Measurements from ENCODE around the gene CEP170B.

CEP170B gene

GRCh38 chr14:104895207-104895785, 30.2 kb downstream of the CEP170B start:
- TF ChIP-seq CTCF (IDR thresholded peaks at IDR 0.05; ENCODE audit: low read depth, low read length, missing control alignments), result no peak
- no peaks in the 10 kb centered on the region for H3K27me3 ChIP-seq (replicated peaks)
- DNase-seq, result no peak
- in situ Hi-C loops (cut with HindIII; ENCODE audit: low pct_ligation_motif_present, low sequenced_read_pairs), result no loop called here
- no peak overlapping the region for H3K27ac ChIP-seq
- H3K4me3 ChIP-seq (ENCODE audit: low read depth, low read length), result no peak overlapping the region
- H3K36me3 ChIP-seq (replicated peaks), result peaks cover 12% of the 10 kb centered on the region

DNA sequence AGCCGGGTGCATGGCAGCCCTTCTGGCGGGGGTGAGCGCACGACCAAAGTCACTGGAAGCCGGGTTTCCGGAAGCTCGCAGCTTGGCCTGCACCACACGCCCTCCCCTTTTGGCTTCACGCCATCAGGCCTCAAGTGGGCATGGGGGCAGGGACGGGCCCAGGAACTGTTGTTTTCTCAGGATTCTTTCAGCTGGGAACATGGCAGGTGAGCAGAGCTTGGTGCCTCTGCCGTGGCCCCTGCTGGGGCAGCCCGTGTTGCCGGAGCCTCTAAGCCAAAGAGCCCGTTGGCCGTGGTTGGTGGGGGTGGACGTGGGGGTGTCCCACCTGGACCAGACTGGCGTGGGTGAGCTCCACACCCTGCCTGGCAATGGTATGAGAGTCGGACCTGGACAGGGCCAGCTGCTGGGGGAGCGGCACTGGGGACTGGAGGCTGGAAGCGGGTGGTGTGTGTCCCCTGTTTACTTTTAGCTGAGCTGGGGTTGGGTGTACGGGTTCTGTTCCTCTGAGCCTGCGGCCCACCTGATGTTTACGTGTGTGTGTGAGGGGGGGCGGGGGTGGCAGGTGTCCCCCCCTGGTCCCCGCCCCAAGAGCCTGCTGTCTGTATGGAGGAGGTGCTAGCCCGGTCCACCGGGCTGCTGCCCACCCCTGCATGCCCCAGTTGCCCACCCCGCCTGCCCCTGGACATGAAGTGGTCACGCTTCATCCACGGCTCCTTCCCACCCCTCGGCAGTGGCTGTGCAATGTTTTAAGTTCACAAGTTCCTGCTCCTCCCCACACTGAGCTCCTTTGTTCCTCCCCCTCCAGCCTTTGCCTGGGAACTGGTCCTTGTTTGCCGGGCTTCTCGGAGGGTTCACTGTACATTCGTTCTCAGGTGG, 31.0 kb downstream of the CEP170B start:
- peaks cover 12% of the 10 kb centered on the region for H3K36me3 ChIP-seq (replicated peaks)
- no peak overlapping the region for H3K4me3 ChIP-seq (ENCODE audit: low read depth, low read length)
- in situ Hi-C loops (cut with HindIII; ENCODE audit: low pct_ligation_motif_present, low sequenced_read_pairs), result no loop called here
- no peaks in the 10 kb centered on the region for H3K27me3 ChIP-seq (replicated peaks)
- TF ChIP-seq CTCF (IDR thresholded peaks at IDR 0.05; ENCODE audit: low read depth, low read length, missing control alignments), result no peak
- no peak for DNase-seq
- H3K27ac ChIP-seq, result no peak overlapping the region

DNA sequence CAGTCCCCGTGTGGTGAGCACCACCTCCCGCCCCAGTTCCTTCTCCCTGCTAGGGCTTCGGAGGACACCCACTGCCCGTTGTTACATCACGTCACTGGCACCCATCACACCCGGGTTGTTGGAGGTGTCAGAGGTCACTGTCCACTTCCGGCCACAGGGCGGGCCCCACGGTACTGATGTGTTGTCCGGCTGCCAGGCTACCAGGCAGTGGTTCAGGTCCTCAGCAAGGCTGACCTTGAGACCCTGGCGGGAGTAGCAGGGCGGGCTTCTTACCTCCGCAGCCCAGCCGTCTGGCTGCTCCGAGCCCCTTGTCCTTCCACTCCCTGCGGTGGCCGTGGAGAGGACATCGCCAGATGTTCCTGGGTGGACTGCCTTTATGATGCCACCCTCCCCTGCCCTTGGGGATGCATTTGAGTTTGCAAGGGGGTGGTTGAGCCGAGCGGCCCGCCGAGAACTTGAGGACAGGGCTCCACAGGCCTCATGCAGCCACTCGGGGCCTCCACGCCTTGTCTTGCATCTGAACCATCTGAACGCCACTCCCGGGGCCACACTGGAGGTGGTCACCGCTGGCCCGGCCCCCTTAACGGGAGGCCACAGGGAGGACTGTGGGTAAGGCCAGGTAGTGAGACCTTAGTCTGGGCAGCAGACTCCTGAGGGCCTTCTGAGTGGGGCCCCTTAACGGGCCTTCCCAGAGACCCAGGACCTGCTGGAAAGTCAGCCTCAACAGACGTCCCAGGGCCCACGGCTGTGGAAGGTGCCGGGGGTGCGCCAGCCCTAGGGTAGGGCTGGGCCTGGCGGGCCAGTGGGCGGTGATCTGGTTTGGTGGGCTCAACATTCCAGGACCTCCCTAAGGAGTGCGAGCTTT, 32.5 kb downstream of the CEP170B start:
- DNase-seq, result no peak
- TF ChIP-seq CTCF (IDR thresholded peaks at IDR 0.05; ENCODE audit: low read depth, low read length, missing control alignments), result no peak
- no peak overlapping the region for H3K27ac ChIP-seq
- no peak overlapping the region for H3K4me3 ChIP-seq (ENCODE audit: low read depth, low read length)
- H3K27me3 ChIP-seq (replicated peaks), result no peaks in the 10 kb centered on the region
- H3K36me3 ChIP-seq (replicated peaks), result peaks cover 12% of the 10 kb centered on the region
- in situ Hi-C loops (cut with HindIII; ENCODE audit: low pct_ligation_motif_present, low sequenced_read_pairs), result no loop called here

- Histone ChIP-seq H3K36me3 (replicated peaks) (peaks cover 12% of the 10 kb centered on the region), H3K27me3 (replicated peaks) (no peaks in the 10 kb centered on the region), H3K27ac (no peak overlapping the region), H3K4me3 (ENCODE audit: low read depth, low read length) (no peak overlapping the region)
- DNase-seq, result no peak
- TF ChIP-seq CTCF (IDR thresholded peaks at IDR 0.05; ENCODE audit: low read depth, low read length, missing control alignments), result no peak
- in situ Hi-C loops (cut with HindIII; ENCODE audit: low pct_ligation_motif_present, low sequenced_read_pairs), result no loop called here
Observed at GRCh38 chr14:104898195-104898558, 33.1 kb downstream of the CEP170B start.

GRCh38 chr14:104898870-104899510, 33.9 kb downstream of the CEP170B start:
- DNase-seq, result no peak
- in situ Hi-C loops (cut with HindIII; ENCODE audit: low pct_ligation_motif_present, low sequenced_read_pairs), result no loop called here
- Histone ChIP-seq H3K27ac (no peak overlapping the region), H3K27me3 (replicated peaks) (no peaks in the 10 kb centered on the region), H3K36me3 (replicated peaks) (peaks cover 8% of the 10 kb centered on the region), H3K4me3 (ENCODE audit: low read depth, low read length) (no peak overlapping the region)
- TF ChIP-seq CTCF (IDR thresholded peaks at IDR 0.05; ENCODE audit: low read depth, low read length, missing control alignments), result no peak

Data from brain microvascular endothelial cell (primary cell).